ENCODE data around the gene ELAPOR2.
"Not testable (repeated sequence)": the region's sequence is repeated elsewhere in the genome, so short reads cannot be mapped to it uniquely, and the experiment has no call there.

ELAPOR2 gene, protein sequence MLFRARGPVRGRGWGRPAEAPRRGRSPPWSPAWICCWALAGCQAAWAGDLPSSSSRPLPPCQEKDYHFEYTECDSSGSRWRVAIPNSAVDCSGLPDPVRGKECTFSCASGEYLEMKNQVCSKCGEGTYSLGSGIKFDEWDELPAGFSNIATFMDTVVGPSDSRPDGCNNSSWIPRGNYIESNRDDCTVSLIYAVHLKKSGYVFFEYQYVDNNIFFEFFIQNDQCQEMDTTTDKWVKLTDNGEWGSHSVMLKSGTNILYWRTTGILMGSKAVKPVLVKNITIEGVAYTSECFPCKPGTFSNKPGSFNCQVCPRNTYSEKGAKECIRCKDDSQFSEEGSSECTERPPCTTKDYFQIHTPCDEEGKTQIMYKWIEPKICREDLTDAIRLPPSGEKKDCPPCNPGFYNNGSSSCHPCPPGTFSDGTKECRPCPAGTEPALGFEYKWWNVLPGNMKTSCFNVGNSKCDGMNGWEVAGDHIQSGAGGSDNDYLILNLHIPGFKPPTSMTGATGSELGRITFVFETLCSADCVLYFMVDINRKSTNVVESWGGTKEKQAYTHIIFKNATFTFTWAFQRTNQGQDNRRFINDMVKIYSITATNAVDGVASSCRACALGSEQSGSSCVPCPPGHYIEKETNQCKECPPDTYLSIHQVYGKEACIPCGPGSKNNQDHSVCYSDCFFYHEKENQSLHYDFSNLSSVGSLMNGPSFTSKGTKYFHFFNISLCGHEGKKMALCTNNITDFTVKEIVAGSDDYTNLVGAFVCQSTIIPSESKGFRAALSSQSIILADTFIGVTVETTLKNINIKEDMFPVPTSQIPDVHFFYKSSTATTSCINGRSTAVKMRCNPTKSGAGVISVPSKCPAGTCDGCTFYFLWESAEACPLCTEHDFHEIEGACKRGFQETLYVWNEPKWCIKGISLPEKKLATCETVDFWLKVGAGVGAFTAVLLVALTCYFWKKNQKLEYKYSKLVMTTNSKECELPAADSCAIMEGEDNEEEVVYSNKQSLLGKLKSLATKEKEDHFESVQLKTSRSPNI

GRCh38 chr7:87059525-87060287 lies at the start of gene ELAPOR2:
Gene ELAPOR2, minus strand, starts transcription at chr7:87059654. Its CDS starts 141 bp downstream, at chr7:87059513.
- no peak for DNase-seq

DNA sequence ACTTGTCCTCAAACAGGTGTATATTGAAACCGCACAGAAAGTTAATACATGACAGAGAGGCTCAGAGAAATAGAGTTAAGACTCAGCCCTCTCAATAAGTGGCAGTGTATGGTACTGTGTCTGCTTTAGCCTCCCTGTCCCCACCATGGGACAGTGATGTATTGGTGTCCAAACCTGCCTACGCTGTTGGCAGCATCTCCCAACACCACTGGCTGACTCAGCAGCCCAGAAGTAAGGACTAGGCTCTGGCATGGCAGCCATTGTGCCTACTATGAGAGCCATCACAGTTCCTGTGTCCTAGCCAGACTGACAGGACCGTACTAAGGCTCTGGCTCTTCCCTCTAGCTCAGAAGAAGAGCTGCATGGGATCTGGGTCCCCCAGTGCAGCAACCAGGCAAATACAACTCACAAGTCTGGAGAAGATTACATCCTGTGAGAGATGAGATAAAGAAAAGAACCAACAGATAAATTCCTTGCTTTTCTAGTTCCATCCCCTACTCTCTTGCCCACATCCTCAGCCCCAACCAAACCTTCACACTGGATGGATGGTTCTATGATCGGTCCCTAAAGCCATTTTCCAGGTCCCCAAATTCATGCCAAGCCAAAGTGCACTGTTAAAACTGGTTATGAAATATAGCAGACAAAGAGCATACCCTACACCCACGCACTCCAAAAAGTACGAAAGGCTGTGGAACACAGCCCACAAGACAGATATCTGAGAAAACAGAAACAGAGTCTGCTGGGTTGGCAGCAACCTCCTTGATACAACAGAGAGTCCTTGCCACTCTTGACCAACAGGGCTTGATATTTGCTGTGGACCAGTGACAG lies 48.7 kb upstream of the ELAPOR2 start:
- DNase-seq, result no peak

GRCh38 chr7:87106974-87107612 lies 47.6 kb upstream of the ELAPOR2 start:
- DNase-seq, result no peak

- DNase-seq, result no peak
Observed at GRCh38 chr7:87105401-87105800, 45.9 kb upstream of the ELAPOR2 start.

- no peak for DNase-seq
Observed at GRCh38 chr7:87100326-87100725, 40.9 kb upstream of the ELAPOR2 start.

- DNase-seq, result not testable (repeated sequence)
Observed at GRCh38 chr7:87097375-87097774, 37.9 kb upstream of the ELAPOR2 start.

- DNase-seq, result no peak
Observed at GRCh38 chr7:87094322-87094721, 34.9 kb upstream of the ELAPOR2 start.

DNA sequence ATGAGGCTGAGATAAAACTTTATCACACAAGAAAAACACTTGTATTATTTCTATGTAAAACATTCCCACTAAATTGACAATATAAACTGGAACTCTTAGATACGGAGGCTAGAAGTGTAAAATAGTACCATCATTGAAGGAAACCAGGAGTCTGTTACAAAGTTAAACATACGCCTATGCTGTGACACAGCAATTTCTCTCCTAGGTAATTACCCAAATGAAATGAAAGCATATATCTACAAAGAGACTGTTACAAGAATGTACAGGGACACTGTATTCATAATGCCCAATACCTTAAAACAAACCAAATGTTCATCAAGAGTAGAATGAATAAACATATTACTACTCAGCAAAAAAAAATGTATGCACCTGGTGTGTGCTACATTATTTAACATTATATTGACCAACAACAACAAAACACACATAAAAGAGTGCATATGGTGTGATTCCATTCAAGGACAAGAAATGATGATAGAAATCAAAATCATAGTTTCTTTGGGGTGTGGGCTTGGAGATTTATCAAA lies 33.2 kb upstream of the ELAPOR2 start:
- no peak for DNase-seq

DNA sequence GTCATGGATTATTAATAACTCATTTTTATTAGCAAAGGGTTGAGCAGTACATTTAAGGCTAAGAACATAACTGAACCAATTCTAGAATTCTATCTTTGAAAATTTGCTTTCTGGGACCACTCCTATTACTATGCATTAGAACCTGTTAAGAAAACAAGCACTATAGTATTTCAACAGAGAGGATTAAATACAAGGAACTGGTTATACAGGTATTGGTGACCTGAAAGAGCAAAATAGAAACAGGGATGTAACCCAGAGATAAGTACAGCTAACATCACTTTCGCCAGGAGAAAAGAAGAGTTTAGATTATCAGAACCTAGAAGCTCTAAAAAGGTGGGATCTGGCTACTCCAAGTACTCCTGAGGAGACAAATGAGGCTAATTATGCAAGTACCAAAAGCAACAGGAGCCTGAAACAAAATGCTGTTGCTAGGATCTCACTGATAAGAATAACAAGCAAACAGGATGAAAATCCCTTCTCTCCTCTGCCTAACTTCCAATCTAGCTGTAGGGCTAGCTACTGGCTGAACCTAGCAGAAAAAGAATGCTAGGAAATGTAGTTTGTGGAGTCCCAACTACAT lies 32.1 kb upstream of the ELAPOR2 start:
- DNase-seq, result no peak

DNA sequence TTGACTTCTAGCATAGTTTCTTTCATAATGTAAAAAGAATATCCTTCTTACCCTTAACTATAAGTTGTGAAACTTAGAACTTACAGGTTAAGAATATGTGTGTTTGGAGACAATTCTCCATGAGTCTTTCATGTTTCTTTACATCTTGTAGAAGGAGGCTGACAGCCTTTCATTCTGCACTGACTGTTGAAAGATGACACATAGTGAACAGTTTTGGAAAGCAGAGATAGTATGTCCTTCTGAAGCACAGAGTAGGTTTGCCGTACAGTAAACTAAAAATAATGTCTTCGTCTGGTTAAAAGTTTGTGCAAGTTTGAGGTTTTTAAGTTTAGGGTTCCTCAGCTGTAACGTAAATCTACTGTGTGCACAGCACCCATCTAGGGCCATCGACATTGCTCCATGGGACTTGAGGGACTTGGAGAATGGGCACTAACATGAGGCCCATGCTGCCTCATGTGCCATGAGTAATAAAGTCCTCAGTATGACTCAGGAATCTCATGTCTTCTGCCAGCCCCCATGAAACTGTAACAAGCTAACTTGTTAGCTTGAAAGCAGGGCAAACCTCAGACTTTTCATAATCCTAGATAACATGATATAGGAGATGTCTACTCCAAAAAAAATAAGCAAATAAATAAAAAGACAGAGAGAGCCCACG lies 24.5 kb upstream of the ELAPOR2 start:
- no peak for DNase-seq

- DNase-seq, result no peak
Observed at GRCh38 chr7:87082675-87083074, 23.2 kb upstream of the ELAPOR2 start.

DNA sequence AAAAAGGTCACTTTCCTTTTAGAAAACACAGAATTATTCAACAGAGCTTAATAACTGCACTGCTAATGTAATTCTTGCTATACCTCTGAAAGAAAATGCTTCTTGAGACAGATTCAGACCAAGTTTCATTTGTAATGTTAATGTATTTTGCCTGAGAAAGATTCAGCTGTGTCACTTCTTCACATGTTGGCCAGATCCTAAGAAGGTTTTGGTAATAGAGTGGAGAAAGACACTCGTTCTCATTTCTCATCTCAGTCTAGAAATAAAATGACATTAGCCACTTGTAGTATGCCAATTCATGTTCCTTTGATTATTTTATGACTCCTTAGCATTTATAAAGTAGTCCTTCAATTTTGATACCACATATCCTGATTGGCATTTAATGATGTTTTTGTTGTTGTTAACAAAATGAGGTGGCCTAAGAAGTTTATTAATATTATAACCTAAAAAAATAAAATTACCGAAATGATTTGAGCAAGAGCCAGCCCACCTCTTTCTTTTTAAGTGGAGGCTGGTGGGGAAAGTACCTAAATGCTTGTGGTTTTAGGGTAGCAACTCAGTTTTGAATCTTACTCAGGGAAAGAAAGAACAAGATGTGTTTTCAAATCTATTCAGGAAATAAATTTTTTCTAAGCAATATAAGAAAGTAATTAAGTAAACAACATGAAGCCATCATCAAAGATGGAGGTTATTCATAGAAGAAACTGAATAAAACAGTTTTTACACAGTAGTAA lies 16.4 kb upstream of the ELAPOR2 start:
- no peak for DNase-seq

DNA sequence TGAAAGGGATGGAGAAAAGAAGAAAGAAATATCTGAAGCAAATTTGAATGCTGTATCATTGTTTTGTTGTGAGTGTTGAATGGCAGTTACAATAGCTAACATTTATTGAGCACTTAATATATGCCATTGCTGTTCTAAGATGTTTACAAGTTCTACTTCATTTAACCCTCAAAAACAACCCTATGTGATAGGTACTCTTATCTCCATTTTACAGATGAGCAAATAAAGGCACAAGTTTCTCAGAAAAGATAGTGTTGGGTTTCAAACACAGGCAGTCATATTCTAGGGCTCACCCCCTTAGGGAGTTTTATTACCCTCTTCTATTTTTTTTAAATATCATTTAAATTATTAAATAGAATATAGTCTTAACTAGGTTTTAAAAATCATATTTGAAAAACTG lies 8.3 kb upstream of the ELAPOR2 start:
- DNase-seq, result no peak

DNA sequence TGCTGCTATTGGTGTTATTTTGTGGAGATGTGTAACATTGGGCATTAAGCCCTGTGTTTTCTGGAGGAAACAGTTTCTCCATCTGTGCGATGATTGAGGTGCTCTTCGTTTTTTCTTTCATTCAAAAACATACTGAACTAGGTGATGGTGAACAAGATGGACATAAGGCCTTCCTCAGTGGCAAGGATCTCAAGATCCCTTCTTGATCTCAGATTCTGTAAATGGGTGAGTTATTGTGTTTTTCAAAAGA lies 759 bp upstream of the ELAPOR2 start:
- DNase-seq, result no peak

DNA sequence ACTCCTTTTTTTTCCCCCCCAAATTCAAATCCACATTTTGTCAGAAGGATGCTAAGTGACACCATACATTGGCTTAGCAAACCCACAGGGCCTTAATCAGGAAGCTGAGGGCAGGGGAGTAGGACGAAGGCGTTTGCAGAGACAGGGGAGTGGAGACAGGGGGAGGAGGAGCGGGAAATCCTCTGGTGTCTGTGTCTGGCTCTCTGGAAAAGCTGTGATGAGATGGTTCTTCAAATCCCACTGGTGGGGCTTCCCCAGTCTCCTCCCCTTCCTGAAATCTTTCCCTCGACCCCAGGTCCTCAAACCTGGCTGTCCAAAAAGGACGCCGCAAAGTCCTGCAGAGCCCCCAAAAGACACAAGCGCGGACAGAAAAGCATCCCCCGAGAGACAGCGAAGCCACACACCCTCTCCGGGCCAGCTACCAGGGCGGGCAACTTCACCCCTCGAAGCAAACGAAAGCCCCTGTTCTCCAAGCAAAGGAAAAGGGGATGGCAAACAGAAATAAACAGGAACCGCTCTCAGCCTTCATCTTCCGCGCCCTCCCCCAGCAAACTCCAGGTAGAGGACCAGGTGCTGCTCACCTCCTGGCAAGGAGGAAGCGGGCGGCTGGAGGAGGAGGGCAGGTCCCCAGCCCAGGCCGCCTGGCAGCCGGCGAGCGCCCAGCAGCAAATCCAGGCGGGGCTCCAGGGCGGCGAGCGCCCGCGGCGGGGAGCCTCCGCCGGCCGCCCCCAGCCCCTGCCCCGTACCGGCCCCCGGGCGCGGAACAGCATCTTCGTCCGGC lies 520 bp downstream of the ELAPOR2 start:
- DNase-seq, result no peak

DNA sequence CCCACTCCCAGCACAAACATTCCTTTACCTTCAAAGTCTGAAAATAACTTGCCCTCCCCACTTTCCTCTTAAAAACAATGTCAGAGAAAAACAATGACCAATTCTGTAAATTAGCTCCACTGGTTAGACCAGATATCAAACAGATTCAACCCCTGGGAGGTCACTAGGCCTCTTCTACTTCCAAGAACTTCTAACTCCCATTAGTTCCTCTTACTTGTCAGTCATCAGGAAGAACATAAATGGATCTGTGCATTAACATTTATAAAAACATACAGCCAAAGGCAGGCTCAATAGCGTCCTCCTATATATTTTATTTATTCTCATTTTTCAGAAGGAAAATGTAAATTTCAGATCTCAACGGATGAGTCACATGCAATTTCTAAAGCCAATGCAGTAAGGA lies 2.2 kb downstream of the ELAPOR2 start:
- no peak for DNase-seq

- DNase-seq, result no peak
Observed at GRCh38 chr7:87056346-87056745, 3.1 kb downstream of the ELAPOR2 start.

DNA sequence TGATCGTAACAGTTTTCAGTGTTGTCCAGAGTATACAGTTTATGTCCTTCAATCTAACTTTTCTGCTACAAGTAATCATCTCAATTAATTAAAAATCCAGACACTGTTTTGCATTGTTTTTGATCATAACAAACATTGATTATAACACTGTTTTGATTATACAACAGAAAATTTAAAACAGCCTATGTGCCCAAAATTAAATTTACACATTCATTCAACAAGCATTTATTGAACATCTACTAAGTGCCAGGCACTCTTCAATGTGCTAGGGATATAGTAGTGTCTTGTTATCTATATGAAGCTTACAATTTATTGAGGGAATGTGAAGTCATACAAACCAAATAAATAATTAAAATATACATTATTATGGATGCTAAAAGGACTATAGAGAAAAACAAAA lies 10.6 kb downstream of the ELAPOR2 start:
- DNase-seq, result no peak

DNA sequence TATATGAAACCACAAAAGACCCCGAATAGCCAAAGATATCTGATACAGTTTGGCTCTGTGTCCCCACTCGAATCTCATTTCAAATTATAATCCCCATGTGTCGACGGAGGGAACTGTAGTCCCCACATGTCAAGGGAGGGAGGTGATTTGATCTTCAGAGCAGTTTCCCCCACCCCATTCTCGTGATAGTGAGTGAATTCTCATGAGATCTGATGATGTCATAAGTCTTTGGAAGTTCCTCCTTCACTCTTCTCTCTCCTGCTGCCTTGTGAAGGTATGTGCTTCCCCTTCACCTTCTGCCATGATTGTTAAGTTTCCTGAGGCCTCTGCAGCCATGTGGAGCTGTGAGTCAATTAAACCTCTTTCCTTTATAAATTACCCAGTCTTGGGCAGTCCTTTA lies 13.0 kb downstream of the ELAPOR2 start:
- no peak for DNase-seq
